AG04450 (cell line): ENCODE results near the gene NRM. TPM values are rescaled to one million over a fixed set of nuclear protein-coding genes. Genes with fewer than 3 reads are reported as not detected.

Source experiments
- polyA plus RNA-seq: library from polyadenylated mRNA; depleted of rRNA; stranded (reverse); fragments of >200 nt; gene quantifications from 2 replicates; pipeline ENCODE4 v1.2.3, GENCODE V29; 2011; rRNA removed
- small RNA-seq: library from RNA; depleted of rRNA; stranded (forward); fragments of <200 nt; gene quantifications from one replicate; pipeline ENCODE3, GENCODE V24; 2012; ENCODE audit warnings: low read depth; ENCODE audit not compliant: insufficient read length

NRM gene
- polyA plus RNA-seq, 1 experiment, result 14.6 TPM

Small RNA genes lying within 50 kb of the gene (small RNA-seq; reads per million reads assigned to genes)
- not detected for gene RF00019

Other genes starting within 250 kb of the NRM start
- gene HLA-E, start 201.5 kb downstream of the NRM start, polyA plus RNA-seq, result 127 and 136 TPM in 2 replicates
- gene GNL1, start 134.5 kb downstream of the NRM start, polyA plus RNA-seq, result 41.7 and 50.0 TPM in 2 replicates
- gene PRR3, start 133.7 kb downstream of the NRM start, polyA plus RNA-seq, result 26.8 and 27.3 TPM in 2 replicates
- 32.3 and 38.7 TPM in 2 replicates for gene ABCF1, start 119.5 kb downstream of the NRM start, polyA plus RNA-seq
- 32.9 and 43.2 TPM in 2 replicates for gene PPP1R10, start 73.7 kb downstream of the NRM start, polyA plus RNA-seq
- 56.6 and 59.8 TPM in 2 replicates for gene MRPS18B, start 73.1 kb downstream of the NRM start, polyA plus RNA-seq
- gene ATAT1, start 64.1 kb downstream of the NRM start, polyA plus RNA-seq, result 10.8 and 13.1 TPM in 2 replicates
- gene C6orf136, start 43.9 kb downstream of the NRM start, polyA plus RNA-seq, result 5.1 and 5.5 TPM in 2 replicates
- gene DHX16, start 18.0 kb downstream of the NRM start, polyA plus RNA-seq, result 27.6 and 31.9 TPM in 2 replicates
- 83.2 and 89.6 TPM in 2 replicates for gene PPP1R18, start 4.3 kb downstream of the NRM start, polyA plus RNA-seq
- gene MDC1, start 26.3 kb upstream of the NRM start, polyA plus RNA-seq, result 4.1 and 6.8 TPM in 2 replicates
- gene TUBB, start 29.4 kb upstream of the NRM start, polyA plus RNA-seq, result 1,457 and 1,715 TPM in 2 replicates
- gene FLOT1, start 51.7 kb upstream of the NRM start, polyA plus RNA-seq, result 155 and 156 TPM in 2 replicates
- 85.2 and 98.7 TPM in 2 replicates for gene IER3, start 53.6 kb upstream of the NRM start, polyA plus RNA-seq
- 9.9 and 13.3 TPM in 2 replicates for gene DDR1, start 193.5 kb upstream of the NRM start, polyA plus RNA-seq
- gene GTF2H4, start 217.2 kb upstream of the NRM start, polyA plus RNA-seq, result 31.9 and 33.0 TPM in 2 replicates
- 10.3 and 12.2 TPM in 2 replicates for gene VARS2, start 223.3 kb upstream of the NRM start, polyA plus RNA-seq
- not detected in 2 replicates for gene SFTA2, start 241.2 kb upstream of the NRM start, polyA plus RNA-seq
- not detected in 2 replicates for gene MUCL3, start 250.0 kb upstream of the NRM start, polyA plus RNA-seq